HL-60 (cell line): ENCODE data around the gene GRXCR1.

Experiments
- SPI1 ChIP-seq: IDR thresholded peaks from 2 replicates; pipeline ENCODE4 v1.6.1; 2012; ENCODE audit warnings: low read depth, mild to moderate bottlenecking, borderline replicate concordance
- TF ChIP-seq, protein P1 (sequence below): IDR thresholded peaks from one replicate; pipeline ENCODE4 v1.5.1; 2011; ENCODE audit warnings: low read length, control low read depth, inconsistent platforms; ENCODE audit not compliant: insufficient read depth

DNA sequence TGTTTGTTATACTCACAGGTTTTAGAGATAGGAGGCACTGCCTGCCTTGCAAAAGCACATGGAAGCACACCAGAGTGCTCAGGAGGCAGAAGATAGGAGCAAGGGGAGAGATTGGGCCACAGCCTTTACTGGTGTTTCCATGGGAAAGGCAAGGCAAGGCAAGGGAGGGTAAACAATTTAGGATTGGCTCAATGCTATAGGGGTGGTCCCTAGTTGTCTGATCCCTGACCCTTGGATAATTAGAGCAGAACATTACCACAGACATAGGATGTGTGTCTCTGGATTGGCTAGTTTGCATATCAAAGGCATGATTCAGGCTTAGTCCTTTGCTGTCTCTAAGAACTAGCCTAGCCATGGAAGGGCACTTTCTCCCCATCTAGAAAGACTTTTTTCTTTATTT, 36.1 kb downstream of the GRXCR1 start:
- no peak for TF ChIP-seq SPI1
- TF ChIP-seq, protein P1, sequence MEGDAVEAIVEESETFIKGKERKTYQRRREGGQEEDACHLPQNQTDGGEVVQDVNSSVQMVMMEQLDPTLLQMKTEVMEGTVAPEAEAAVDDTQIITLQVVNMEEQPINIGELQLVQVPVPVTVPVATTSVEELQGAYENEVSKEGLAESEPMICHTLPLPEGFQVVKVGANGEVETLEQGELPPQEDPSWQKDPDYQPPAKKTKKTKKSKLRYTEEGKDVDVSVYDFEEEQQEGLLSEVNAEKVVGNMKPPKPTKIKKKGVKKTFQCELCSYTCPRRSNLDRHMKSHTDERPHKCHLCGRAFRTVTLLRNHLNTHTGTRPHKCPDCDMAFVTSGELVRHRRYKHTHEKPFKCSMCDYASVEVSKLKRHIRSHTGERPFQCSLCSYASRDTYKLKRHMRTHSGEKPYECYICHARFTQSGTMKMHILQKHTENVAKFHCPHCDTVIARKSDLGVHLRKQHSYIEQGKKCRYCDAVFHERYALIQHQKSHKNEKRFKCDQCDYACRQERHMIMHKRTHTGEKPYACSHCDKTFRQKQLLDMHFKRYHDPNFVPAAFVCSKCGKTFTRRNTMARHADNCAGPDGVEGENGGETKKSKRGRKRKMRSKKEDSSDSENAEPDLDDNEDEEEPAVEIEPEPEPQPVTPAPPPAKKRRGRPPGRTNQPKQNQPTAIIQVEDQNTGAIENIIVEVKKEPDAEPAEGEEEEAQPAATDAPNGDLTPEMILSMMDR: no peak
